Naive thymus-derived CD8-positive, alpha-beta T cell (primary cell): ENCODE measurements around the gene NFKBIE. TPM values are rescaled to one million over a fixed set of nuclear protein-coding genes. Genes with fewer than 3 reads are reported as not detected.

Experiments
- ATAC-seq, 2 donors: fragments of 150-1000 bp; cut with Tn5 transposase in 1 of 2; sonication (Bioruptor Pico), chemical (Tn5 transposase) in 1 of 2; 1 replicate in 1 of 2; 2 replicates in 1 of 2; pipeline ENCODE4 v1.10.0; 2021; ENCODE audit warnings: mild to moderate bottlenecking in 2 of 2, moderate library complexity in 2 of 2
- POLR2A ChIA-PET: fragments of 350-600 bp; sonication (Branson Sonifier 250); formaldehyde crosslinking; loops from one replicate; lab custom pipeline; 2021; ENCODE audit warnings: antibody characterized with exemption; lab: Charles Lee
- DNase-seq, 10 donors: peaks; one replicate each; pipeline versions ENCODE4 v3.0.0 to v3.0.0-alpha.2; 2020 to 2022
- H3K27ac Mint-ChIP-seq, 10 donors: one replicate each; pipeline ENCODE4 v1.8.0; 2020 to 2022; ENCODE audit warnings: mild to moderate bottlenecking in 10 of 10, mixed read lengths in 10 of 10, moderate library complexity in 4 of 10, inconsistent platforms in 1 of 10
- H3K27me3 Mint-ChIP-seq, 5 donors: one replicate each; pipeline ENCODE4 v1.8.0; 2021 to 2022; ENCODE audit warnings: mixed read lengths in 5 of 5
- H3K36me3 Mint-ChIP-seq, 3 donors: one replicate each; pipeline ENCODE4 v1.8.0; 2020 to 2022; ENCODE audit warnings: mixed read lengths in 3 of 3, mild to moderate bottlenecking in 2 of 3, inconsistent platforms in 1 of 3
- H3K4me1 Mint-ChIP-seq, 4 donors: one replicate each; pipeline ENCODE4 v1.8.0; 2021 to 2022; ENCODE audit warnings: mixed read lengths in 4 of 4
- H3K4me3 Mint-ChIP-seq, 10 donors: one replicate each; pipeline ENCODE4 v1.8.0; 2020 to 2022; ENCODE audit warnings: mild to moderate bottlenecking in 10 of 10, mixed read lengths in 10 of 10, moderate library complexity in 6 of 10, inconsistent platforms in 1 of 10
- H3K9me3 Mint-ChIP-seq, 9 donors: one replicate each; pipeline ENCODE4 v1.8.0; 2020 to 2022; ENCODE audit warnings: mixed read lengths in 9 of 9, mild to moderate bottlenecking in 3 of 9, inconsistent platforms in 1 of 9, moderate library complexity in 1 of 9
- polyA plus RNA-seq, 3 donors: library from polyadenylated mRNA; unstranded; fragments of 300-500 nt; fragmentation: Illumina TruSeq; gene quantifications; one replicate each; pipeline ENCODE4 v1.2.3, GENCODE V29; 2021
- total RNA-seq, 8 experiments: library from RNA in 2 of 8; stranded (reverse) in 2 of 8; gene quantifications; one replicate each; pipeline ENCODE4 v1.2.3 and lab custom pipeline; 2021 to 2026

NFKBIE gene
- total and polyA plus RNA-seq, 5 experiments from 2014 or later, result 2.7 to 14.4 (median 4.1) TPM

DNA sequence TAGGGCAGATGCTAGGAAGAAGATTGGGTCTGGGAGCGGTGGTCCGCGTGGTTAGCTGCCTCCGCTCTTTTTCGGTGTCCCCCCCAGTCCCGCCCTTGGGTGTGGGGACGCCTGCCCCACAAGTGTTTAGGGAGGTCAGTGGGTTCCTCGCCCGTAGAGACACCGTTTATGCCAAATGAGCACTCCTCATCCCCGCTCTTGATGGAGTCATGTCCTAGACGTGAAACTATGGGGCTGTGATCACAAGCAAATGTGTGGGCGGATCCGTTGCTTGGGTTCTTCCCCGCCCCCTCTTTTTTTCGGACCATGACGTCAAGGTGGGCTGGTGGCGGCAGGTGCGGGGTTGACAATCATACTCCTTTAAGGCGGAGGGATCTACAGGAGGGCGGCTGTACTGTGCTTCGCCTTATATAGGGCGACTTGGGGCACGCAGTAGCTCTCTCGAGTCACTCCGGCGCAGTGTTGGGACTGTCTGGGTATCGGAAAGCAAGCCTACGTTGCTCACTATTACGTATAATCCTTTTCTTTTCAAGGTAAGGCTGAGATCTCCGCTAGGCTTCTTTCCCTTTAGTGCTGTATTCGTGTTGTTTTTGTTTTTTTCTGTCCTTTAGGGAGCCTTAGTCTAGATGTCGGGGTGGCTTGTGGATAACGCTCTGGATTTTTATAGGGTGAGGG, 18.6 kb downstream of the NFKBIE start, which contains the start of gene HSP90AB1:
Gene HSP90AB1, plus strand, starts transcription at position 439 of the 675 bp plus-strand sequence. CDS start 1,529 bp downstream, outside the sequence.
- H3K36me3 Mint-ChIP-seq, result peaks cover 9 to 42% (median 22%) of the 10 kb centered on the region in 3 donors
- H3K27me3 Mint-ChIP-seq, result peaks cover 0 to 3% (median 0%) of the 10 kb centered on the region in 5 donors
- H3K27ac Mint-ChIP-seq, result peak within 1 kb of the TSS; percentile 94 to 100 (median 98)
- ATAC-seq (peak; percentile 76 to 80), DNase-seq (peak; percentile 78 to 99 (median 96))
- H3K9me3 Mint-ChIP-seq, result peaks cover 0 to 4% (median 0%) of the 10 kb centered on the region in 9 donors
- H3K4me1 Mint-ChIP-seq, result peaks cover 33 to 56% (median 49%) of the 10 kb centered on the region in 4 donors
- POLR2A ChIA-PET, result interaction anchor here (0.5 to 6.1 kb wide), 24 partner anchors 9 to 1500 kb away, joined by 3 to 156 read pairs (median 5); partner anchors contain the start of genes AARS2, CDC5L, GTPBP2 and MRPL14
- H3K4me3 Mint-ChIP-seq, result peak within 1 kb of the TSS; percentile 90 to 100 (median 98)

DNA sequence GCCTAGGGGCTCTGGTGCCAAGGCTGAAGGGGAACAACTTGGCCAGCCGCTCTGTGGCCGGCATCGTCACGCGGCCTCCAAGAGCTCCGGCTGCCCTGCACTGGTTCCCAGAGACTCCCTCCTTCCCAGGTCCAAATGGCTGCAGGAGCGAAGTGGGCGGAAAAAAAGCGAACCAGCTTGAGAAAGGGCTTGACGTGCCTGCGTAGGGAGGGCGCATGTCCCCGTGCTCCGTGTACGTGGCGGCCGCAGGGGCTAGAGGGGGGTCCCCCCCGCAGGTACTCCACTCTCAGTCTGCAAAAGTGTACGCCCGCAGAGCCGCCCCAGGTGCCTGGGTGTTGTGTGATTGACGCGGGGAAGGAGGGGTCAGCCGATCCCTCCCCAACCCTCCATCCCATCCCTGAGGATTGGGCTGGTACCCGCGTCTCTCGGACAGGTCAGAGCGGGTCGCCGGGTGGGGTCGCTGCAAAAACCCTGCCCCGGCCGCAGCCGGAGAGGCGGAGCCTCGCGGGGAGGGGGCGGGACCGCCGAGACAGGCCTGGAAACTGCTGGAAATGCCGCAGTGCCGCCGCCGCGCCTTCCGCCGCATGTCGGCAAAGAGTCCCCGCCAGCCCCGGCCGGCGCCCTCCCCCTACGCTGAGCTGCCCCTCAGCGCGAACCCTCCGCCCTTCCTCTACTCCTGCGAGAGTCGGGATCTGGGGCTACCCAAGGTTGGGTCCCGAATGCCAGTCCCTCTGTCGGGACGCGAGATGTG, 19.3 kb downstream of the NFKBIE start:
- Mint-ChIP-seq H3K36me3 (peaks cover 5 to 35% (median 15%) of the 10 kb centered on the region in 3 donors), H3K4me3 (peak overlapping the region; percentile 90 to 100 (median 98)), H3K27me3 (peaks cover 0 to 3% (median 0%) of the 10 kb centered on the region in 5 donors), H3K4me1 (peaks cover 28 to 51% (median 44%) of the 10 kb centered on the region in 4 donors), H3K9me3 (peaks cover 0 to 4% (median 0%) of the 10 kb centered on the region in 9 donors), H3K27ac (peak overlapping the region; percentile 94 to 100 (median 98))
- POLR2A ChIA-PET, result interaction anchor here (0.5 to 6.1 kb wide), 23 partner anchors 9 to 1500 kb away, joined by 3 to 156 read pairs (median 5); partner anchors contain the start of genes AARS2, CDC5L, GTPBP2 and MRPL14
- peak; percentile 48 to 56 for ATAC-seq
- DNase-seq, result peak; percentile 74 to 88 (median 80)

DNA sequence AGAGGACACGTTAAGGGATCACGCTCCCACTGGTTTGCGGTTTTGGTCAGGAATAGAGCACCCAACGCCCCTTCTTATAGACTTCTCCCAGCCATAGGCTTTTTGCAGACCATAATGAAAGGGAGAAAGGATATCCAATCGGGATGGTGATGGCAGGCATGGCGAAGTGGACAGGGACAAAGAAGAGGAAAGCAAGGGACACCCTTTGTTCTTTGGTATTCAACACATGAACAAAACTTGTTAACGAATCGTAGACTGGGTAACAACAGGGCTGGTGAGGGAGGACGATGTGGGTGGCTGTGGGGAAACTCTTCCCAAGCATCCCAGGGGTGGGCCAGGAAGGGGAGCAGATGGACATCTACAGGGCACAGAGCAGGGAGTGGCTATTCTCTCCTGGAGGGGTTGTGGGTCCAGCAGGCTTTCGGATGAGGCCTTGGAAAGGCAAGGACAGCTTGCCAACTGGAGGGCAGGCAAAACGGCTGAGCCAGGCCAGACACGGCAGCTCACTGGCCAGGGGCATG, 19.9 kb downstream of the NFKBIE start:
- H3K27me3 Mint-ChIP-seq, result peaks cover 0 to 3% (median 0%) of the 10 kb centered on the region in 5 donors
- H3K4me3 Mint-ChIP-seq, result peak overlapping the region; percentile 90 to 100 (median 98)
- DNase-seq, result no peak
- H3K4me1 Mint-ChIP-seq, result peaks cover 28 to 45% (median 38%) of the 10 kb centered on the region in 4 donors
- peak overlapping the region; percentile 73 to 100 (median 98) for H3K27ac Mint-ChIP-seq
- POLR2A ChIA-PET, result interaction anchor here (1.0 to 6.1 kb wide), 9 partner anchors 8 to 82 kb away, joined by 3 to 156 read pairs (median 27); partner anchors contain the start of genes SLC29A1 and SLC35B2
- H3K36me3 Mint-ChIP-seq, result peaks cover 5 to 28% (median 12%) of the 10 kb centered on the region in 3 donors
- peaks cover 0 to 4% (median 0%) of the 10 kb centered on the region in 9 donors for H3K9me3 Mint-ChIP-seq
- ATAC-seq, result no peak

DNA sequence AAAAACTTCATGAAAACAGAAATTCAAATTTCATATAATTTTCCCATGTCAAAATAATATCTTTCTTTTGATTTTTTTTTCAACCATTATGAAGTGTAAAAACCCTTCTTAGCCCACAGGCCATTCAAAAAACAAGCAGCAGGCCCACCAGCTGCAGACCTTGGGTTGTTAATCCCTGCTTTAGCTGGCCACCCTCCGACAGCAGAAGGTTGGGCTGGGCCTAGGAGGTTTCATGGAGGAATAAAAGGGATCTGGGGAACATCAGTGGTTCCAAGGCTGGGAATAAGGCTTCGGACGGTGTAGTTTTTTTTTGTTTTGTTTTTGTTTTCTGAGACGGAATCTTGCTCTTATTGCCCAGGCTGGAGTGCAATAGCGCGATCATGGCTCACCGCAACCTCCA, 22.0 kb downstream of the NFKBIE start:
- Mint-ChIP-seq H3K27ac (no peak overlapping the region), H3K36me3 (peaks cover 4 to 7% (median 5%) of the 10 kb centered on the region in 3 donors), H3K4me1 (peaks cover 14 to 28% (median 20%) of the 10 kb centered on the region in 4 donors), H3K4me3 (no peak overlapping the region), H3K9me3 (peaks cover 0 to 4% (median 0%) of the 10 kb centered on the region in 9 donors), H3K27me3 (peaks cover 0 to 3% (median 0%) of the 10 kb centered on the region in 5 donors)
- POLR2A ChIA-PET, result interaction anchor here (4.0 to 6.1 kb wide), 2 partner anchors 8 to 13 kb away, joined by 32 to 156 read pairs; partner anchors contain the start of gene SLC35B2
- ATAC-seq, result no peak
- DNase-seq, result no peak

DNA sequence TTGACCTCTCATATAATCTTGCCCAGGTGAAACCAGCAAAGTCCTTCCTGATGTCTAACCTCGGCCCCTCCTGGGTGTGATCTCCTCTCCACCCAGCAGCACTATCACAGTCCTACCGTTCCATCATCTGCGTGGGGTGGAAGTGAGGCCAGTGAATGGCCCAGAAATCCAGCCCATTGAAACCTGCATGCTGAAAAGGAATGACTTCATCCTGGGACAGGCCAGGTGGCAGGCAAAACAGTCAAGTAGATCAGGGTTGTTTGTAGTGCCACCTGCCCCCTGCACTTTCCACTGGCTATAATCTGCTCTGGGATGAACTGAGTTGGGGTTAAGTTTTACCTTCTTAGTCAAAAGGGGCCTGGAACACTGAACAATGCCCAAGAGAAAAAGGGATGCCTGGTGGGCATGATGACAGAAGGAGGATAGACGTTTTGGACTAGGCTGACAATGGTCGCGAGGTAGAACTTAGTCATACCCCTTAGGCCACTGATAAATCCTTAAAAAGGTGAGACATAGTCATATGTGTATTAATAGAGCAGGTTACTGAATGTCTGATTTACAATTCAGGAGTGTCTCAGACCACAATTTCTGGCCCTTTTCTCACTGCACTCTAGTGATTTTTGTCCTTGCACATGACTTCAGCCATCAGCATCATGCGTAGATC, 26.5 kb downstream of the NFKBIE start:
- H3K4me3 Mint-ChIP-seq, result peak overlapping the region; percentile 82 to 93 (median 88)
- H3K4me1 Mint-ChIP-seq, result peaks cover 2 to 16% (median 11%) of the 10 kb centered on the region in 4 donors
- H3K9me3 Mint-ChIP-seq, result no peaks in the 10 kb centered on the region
- no peaks in the 10 kb centered on the region for H3K27me3 Mint-ChIP-seq
- no peaks in the 10 kb centered on the region for H3K36me3 Mint-ChIP-seq
- peak overlapping the region in 6 of 10 donors; percentile 0 to 97 (median 80) for H3K27ac Mint-ChIP-seq
- POLR2A ChIA-PET, result interaction anchor here (2.1 kb wide), 1 partner anchor 17 kb away, joined by 9 read pairs; no protein-coding TSS in a partner anchor
- ATAC-seq (no peak), DNase-seq (no peak)

DNA sequence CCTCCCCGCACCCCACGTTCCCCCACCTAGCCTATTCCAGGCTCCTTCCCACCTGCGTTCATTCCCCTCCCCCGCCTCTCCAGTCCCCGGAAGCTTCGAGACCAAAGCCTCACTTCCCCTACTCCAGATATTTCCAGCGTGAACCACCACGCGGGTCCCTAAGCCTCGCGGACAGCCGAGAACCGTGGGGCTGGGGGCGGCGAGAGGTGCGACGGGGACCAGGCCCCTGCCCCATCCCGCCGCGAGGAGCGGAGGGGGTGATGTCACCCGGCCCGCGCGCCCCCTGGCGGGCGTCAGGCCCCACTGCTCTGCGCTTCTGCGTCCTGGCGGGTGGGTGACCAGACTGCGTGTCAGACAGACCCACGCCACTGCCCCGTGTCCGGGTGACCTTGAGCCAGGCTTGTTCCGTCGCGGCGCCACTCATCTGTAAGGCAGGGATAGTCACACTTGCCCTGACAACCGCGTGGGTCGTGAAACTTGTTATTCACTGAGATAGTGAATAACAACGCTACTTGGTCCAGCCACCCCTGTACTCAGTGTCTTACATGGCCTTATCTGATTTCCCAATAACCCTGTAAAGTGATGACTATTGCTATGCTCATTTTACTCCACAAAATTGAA, 27.4 kb downstream of the NFKBIE start:
- Mint-ChIP-seq H3K27me3 (no peaks in the 10 kb centered on the region), H3K4me3 (peak overlapping the region; percentile 82 to 93 (median 88)), H3K9me3 (no peaks in the 10 kb centered on the region), H3K36me3 (no peaks in the 10 kb centered on the region), H3K27ac (peak overlapping the region; percentile 83 to 98 (median 94)), H3K4me1 (peaks cover 2 to 16% (median 15%) of the 10 kb centered on the region in 4 donors)
- DNase-seq (peak; percentile 49 to 85 (median 79)), ATAC-seq (peak; percentile 94 to 97)
- POLR2A ChIA-PET, result interaction anchor here (0.8 to 2.1 kb wide), 7 partner anchors 9 to 77 kb away, joined by 3 to 24 read pairs (median 4); partner anchors contain the start of gene HSP90AB1

DNA sequence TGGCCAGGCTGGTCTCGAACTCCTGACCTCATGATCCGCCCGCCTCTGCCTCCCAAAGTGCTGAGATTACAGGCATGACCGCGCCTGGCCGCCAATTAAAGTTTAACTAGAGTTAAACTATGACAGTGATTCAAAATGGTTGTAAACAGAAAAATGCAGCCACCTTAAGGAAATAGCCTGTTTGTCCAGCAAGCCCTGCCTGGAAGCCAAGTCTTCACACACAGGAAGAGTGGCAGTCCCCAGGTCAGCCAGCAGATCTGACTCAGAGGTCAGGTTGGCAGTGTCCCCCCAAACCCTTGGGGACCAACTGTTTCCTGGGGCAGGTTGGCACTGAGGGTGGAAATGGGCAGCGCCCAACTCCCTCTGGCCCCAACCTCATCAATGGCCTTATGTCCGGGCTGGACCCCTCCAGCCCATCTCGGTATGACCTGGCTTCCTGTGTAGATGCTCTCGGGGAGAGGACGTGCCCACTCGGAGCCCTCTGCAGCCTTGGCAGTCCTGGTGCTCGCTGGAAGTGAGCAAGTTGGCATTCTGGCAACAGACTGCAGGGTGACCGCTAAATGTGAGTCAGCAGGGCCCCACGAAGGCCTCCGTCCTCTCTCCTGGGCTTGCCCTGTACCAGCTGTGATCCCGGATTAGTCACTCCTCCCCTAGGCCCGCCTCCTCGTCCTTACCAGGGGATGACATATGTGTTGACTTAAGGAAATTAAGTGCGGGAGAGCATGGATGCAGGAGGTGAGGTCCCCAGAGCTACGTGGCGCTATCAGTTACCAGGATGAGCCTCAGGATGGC, 28.1 kb downstream of the NFKBIE start:
- Mint-ChIP-seq H3K27ac (peak overlapping the region; percentile 83 to 98 (median 94)), H3K27me3 (no peaks in the 10 kb centered on the region), H3K4me1 (peaks cover 4 to 16% (median 15%) of the 10 kb centered on the region in 4 donors), H3K4me3 (peak overlapping the region; percentile 82 to 93 (median 88)), H3K9me3 (no peaks in the 10 kb centered on the region), H3K36me3 (no peaks in the 10 kb centered on the region)
- peak in 5 of 10 donors; percentile 25 to 78 (median 35) for DNase-seq
- ATAC-seq, result peak; percentile 69 to 74
- POLR2A ChIA-PET, result interaction anchor here (0.8 to 2.1 kb wide), 8 partner anchors 10 to 77 kb away, joined by 3 to 24 read pairs (median 4); partner anchors contain the start of genes HSP90AB1 and SLC29A1

DNA sequence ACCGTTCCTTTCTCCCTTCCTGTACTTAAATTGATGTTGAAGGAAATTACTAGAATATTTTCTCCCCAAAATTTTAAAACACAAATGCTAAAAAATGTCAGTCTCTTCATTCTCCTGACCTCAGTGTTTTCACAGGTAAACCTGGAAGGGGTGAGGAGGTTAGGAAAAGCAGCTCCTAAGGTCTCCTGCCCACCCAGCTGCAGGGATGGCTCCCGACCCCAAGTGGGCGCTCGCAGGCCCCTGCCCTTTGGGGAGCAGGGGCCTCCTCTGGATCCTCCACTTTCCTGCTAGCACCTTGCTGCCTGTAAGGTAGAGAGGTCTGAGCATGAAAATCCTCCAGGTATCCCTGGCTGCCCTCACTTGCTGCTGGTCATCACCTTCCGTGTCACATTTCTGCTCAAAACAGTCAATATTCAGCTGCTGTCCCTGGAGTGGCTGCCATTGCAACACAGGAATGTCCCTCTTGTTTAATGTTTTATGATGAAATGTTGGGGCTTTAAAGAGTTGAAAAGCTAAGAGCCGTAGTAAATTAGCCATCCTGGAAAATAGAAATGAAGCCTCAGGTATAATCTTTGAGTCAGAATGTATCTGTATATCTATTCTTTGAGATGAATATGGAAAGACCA, 29.3 kb downstream of the NFKBIE start:
- H3K4me3 Mint-ChIP-seq, result peak overlapping the region in 1 of 10 donors; percentile 61
- H3K27ac Mint-ChIP-seq, result peak overlapping the region in 1 of 10 donors; percentile 86
- no peaks in the 10 kb centered on the region for H3K9me3 Mint-ChIP-seq
- H3K36me3 Mint-ChIP-seq, result no peaks in the 10 kb centered on the region
- peaks cover 4 to 16% (median 15%) of the 10 kb centered on the region in 4 donors for H3K4me1 Mint-ChIP-seq
- POLR2A ChIA-PET, result interaction anchor here (0.8 to 3.0 kb wide), 5 partner anchors 9 to 21 kb away, joined by 3 to 32 read pairs (median 3); partner anchors contain the start of genes HSP90AB1, SLC29A1 and SLC35B2
- DNase-seq (no peak), ATAC-seq (no peak)
- H3K27me3 Mint-ChIP-seq, result no peaks in the 10 kb centered on the region

DNA sequence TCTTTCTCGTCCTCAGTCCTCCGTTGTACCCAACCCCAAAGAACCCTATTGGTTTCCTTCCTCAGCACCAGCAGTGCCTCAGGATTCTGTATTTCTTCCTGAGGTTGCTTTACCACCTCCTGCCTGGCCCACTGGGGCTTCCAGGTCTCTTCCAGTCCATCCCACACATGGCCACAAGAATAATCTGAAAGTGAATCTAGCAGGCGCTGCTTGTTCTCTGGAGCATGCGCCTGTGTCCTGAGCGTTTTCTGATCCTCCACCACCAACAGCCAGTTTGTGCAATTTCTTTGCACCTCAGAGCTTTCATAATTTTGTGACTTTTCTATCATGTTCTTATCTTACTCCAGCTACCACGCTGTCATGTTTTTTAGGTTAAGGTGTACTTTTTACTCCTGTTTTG, 30.1 kb downstream of the NFKBIE start:
- POLR2A ChIA-PET, result interaction anchor here (1.5 to 3.0 kb wide), 3 partner anchors 10 to 22 kb away, joined by 3 to 32 read pairs (median 5); partner anchors contain the start of genes HSP90AB1 and SLC35B2
- no peak for DNase-seq
- peak overlapping the region in 2 of 10 donors; percentile 5 to 12 for H3K27ac Mint-ChIP-seq

More for the DNA sequence above, 30.1 kb downstream of the NFKBIE start:
- H3K4me1 Mint-ChIP-seq, result peaks cover 4 to 16% (median 15%) of the 10 kb centered on the region in 4 donors
- H3K27me3 Mint-ChIP-seq, result no peaks in the 10 kb centered on the region
- H3K9me3 Mint-ChIP-seq, result no peaks in the 10 kb centered on the region
- no peak overlapping the region for H3K4me3 Mint-ChIP-seq
- H3K36me3 Mint-ChIP-seq, result no peaks in the 10 kb centered on the region
- ATAC-seq, result no peak
